Measurements from ENCODE around the gene CD44.
"Not testable (repeated sequence)": the region's sequence is repeated elsewhere in the genome, so short reads cannot be mapped to it uniquely, and the experiment has no call there.

The CD44 gene

DNA sequence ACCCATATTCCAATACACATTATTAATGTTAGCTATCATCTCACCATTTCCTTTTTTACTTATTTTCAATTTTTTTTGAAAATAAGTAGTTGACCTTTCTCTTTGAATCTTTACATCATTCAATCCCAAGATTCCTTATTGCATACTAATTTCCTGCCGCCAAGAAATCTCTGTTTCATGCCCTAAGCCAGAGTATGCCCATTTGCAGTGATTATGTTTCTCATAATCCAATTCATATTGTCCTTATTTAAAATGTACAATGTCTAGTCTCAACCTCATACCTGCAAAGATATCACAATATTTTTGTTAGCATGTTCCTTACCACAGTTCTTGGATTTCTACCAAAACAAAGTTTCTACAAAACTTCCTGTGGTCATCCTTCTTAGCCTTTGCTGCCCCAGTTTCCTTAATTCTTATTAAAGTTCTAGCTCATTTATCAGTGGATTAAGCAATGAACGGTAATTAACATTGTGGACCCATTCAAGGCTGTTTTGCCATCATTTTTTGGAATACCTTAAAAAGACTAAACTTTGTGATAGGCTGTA is 75.3 kb downstream of the CD44 start:
- Histone ChIP-seq H3K4me1 (ENCODE audit: insufficient read depth, low read length) (no peaks in the 10 kb centered on the region), H3K36me3 (ENCODE audit: insufficient read depth, low read length) (no peaks in the 10 kb centered on the region)

DNA sequence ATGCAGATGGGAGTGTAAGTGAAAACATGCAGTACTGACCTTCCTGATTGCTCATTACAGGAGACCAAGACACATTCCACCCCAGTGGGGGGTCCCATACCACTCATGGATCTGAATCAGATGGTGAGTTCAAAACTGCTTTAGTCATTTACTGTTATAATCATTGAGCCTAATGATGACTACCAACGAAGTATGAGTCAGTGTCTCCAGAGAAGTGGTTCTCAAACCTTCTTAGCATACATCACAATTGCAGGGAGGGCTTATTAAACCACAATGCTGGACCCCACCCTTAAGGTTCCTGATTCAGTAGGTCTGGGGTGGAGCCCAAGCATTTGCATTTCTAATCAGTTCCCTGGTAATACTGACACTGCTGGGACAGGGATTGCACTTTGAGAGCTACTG is 75.8 kb downstream of the CD44 start:
- Histone ChIP-seq H3K4me1 (ENCODE audit: insufficient read depth, low read length) (no peaks in the 10 kb centered on the region), H3K4me3 (ENCODE audit: low read length) (no peak overlapping the region), H3K9me3 (ENCODE audit: low read length) (no peaks in the 10 kb centered on the region), H3K36me3 (ENCODE audit: insufficient read depth, low read length) (no peaks in the 10 kb centered on the region), H3K27me3 (ENCODE audit: insufficient read depth, low read length) (no peaks in the 10 kb centered on the region), H2AFZ (ENCODE audit: low read depth, low read length) (no peak overlapping the region)

More for the DNA sequence above, 75.3 kb downstream of the CD44 start:
- Histone ChIP-seq H3K4me3 (ENCODE audit: low read length) (no peak overlapping the region), H3K27me3 (ENCODE audit: insufficient read depth, low read length) (no peaks in the 10 kb centered on the region), H3K9me3 (ENCODE audit: low read length) (no peaks in the 10 kb centered on the region), H2AFZ (ENCODE audit: low read depth, low read length) (no peak overlapping the region)

DNA sequence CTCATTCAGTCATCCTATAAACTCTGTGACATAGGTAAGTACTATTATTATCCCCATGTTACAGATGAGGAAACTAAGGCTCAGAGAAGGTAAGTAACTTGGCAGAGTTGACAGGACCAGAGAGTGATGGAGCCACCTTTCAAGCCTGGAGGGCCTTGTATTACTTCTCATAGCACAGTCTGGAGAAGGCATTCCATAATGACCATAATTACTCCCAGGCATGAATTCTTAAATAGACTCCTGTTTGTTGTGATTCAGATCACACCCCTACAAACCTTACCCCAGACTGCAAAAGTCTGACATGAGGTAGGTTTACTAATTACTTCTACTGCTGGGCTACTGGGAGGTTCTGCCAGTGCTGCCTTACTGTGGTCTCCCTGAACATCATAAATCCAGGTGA is 77.0 kb downstream of the CD44 start:
- H2AFZ ChIP-seq (ENCODE audit: low read depth, low read length) = no peak overlapping the region
- no peaks in the 10 kb centered on the region for H3K9me3 ChIP-seq (ENCODE audit: low read length)
- H3K36me3 ChIP-seq (ENCODE audit: insufficient read depth, low read length) = no peaks in the 10 kb centered on the region
- H3K4me3 ChIP-seq (ENCODE audit: low read length) = no peak overlapping the region
- H3K4me1 ChIP-seq (ENCODE audit: insufficient read depth, low read length) = no peaks in the 10 kb centered on the region
- H3K27me3 ChIP-seq (ENCODE audit: insufficient read depth, low read length) = no peaks in the 10 kb centered on the region

DNA sequence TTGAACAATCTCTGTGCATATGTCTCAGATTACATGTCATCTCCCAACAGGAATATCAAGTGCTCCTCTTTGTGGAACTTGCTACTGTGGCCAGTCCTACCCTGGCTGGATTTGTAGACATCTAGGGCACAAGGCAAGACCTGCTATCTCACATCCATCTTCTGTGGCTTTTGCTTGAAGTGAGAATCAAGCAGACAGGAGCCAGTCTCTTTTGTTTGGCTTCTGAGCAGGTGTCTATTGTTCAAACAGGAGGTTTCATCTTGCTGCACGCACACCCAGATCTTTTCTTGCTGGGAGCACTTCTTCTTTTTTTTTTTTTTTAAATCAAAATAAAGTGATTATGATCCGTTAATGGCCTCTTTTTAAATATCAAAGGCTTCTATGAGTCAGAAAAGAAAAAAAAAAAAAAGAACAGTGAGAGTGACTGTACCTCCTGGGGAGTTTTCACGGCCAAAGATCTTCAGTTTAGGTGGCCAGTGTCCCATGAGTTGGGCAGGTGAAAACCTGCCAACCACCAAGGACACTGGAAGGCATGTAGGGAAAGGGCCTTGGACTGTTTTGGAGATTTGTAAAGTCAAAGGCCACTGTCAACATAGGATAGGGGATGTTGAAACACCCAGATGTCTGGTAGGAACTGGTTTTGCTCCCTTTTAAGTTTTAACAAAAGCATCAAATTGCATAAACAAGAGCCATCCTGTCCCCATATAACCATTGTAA is 78.1 kb downstream of the CD44 start:
- H3K36me3 ChIP-seq (ENCODE audit: insufficient read depth, low read length) = no peaks in the 10 kb centered on the region
- H3K4me1 ChIP-seq (ENCODE audit: insufficient read depth, low read length) = peaks cover under 1% of the 10 kb centered on the region
- no peak overlapping the region for H2AFZ ChIP-seq (ENCODE audit: low read depth, low read length)
- H3K27me3 ChIP-seq (ENCODE audit: insufficient read depth, low read length) = no peaks in the 10 kb centered on the region
- no peak overlapping the region for H3K4me3 ChIP-seq (ENCODE audit: low read length)
- no peaks in the 10 kb centered on the region for H3K9me3 ChIP-seq (ENCODE audit: low read length)

DNA sequence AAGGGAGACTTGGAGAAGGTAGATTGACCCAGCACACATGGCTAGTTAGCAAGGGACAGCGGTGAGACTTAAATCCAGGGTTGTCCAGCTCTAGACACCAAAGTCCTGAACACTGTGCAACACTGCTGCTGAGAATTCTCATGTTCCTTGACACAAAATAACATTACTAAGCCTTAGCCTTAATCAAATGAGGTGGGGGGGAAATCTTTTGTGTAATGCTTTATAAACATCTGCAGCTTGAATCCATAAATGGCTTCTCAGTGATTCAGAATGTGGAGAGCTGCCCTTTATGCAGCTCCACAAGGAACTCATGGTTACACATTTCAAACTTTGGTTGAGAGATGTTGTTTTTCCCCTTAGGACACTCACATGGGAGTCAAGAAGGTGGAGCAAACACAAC is 80.0 kb downstream of the CD44 start:
- H3K4me3 ChIP-seq (ENCODE audit: low read length) = no peak overlapping the region
- no peak overlapping the region for H2AFZ ChIP-seq (ENCODE audit: low read depth, low read length)
- no peaks in the 10 kb centered on the region for H3K9me3 ChIP-seq (ENCODE audit: low read length)
- H3K4me1 ChIP-seq (ENCODE audit: insufficient read depth, low read length) = peaks cover 16% of the 10 kb centered on the region
- H3K36me3 ChIP-seq (ENCODE audit: insufficient read depth, low read length) = no peaks in the 10 kb centered on the region
- no peaks in the 10 kb centered on the region for H3K27me3 ChIP-seq (ENCODE audit: insufficient read depth, low read length)

DNA sequence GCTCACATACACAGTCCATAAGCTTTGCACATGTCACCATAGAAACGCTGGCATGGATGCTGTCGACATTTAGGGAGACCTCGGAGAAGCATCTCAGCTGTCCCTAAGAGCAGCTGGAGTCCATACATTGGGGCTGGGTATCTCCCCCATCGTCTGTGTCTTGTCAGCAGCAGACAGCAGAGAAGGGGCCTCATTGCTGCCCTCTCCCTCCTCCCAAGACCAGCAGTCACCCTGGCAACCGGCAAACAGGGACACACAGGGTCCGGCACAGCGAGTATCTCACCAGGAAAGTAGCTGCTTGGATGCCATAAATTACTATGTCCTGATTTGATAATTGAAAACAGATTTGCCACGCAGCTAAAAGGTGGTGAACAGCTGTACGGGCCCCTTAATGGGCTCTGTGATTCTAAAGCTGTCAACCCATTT is 84.4 kb downstream of the CD44 start:
- Histone ChIP-seq H3K4me3 (ENCODE audit: low read length) (no peak overlapping the region), H3K27me3 (ENCODE audit: insufficient read depth, low read length) (no peaks in the 10 kb centered on the region), H2AFZ (ENCODE audit: low read depth, low read length) (no peak overlapping the region), H3K36me3 (ENCODE audit: insufficient read depth, low read length) (no peaks in the 10 kb centered on the region), H3K4me1 (ENCODE audit: insufficient read depth, low read length) (peaks cover 18% of the 10 kb centered on the region), H3K9me3 (ENCODE audit: low read length) (no peaks in the 10 kb centered on the region)

DNA sequence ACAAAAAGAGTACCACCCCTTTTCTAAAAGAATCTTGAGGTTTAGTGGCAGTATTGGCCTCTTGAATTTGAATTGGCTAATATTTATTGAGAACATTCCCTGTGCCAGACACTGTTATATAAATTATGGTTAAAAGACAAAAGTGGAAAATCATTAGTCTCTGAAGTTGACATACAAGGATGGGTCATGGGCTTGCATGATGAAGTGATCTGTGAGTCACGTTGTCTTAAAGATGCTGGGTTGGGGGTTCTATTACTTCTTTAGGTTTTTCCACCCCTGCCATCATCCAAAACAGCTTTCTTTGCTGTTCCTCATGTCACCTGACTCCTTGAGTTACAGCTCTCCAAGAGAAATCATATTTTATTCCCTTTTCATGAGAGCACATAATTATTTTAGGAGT is 85.0 kb downstream of the CD44 start:
- no peaks in the 10 kb centered on the region for H3K27me3 ChIP-seq (ENCODE audit: insufficient read depth, low read length)
- H3K4me3 ChIP-seq (ENCODE audit: low read length) = no peak overlapping the region
- H3K9me3 ChIP-seq (ENCODE audit: low read length) = no peaks in the 10 kb centered on the region
- peaks cover 18% of the 10 kb centered on the region for H3K4me1 ChIP-seq (ENCODE audit: insufficient read depth, low read length)
- no peaks in the 10 kb centered on the region for H3K36me3 ChIP-seq (ENCODE audit: insufficient read depth, low read length)
- H2AFZ ChIP-seq (ENCODE audit: low read depth, low read length) = no peak overlapping the region

DNA sequence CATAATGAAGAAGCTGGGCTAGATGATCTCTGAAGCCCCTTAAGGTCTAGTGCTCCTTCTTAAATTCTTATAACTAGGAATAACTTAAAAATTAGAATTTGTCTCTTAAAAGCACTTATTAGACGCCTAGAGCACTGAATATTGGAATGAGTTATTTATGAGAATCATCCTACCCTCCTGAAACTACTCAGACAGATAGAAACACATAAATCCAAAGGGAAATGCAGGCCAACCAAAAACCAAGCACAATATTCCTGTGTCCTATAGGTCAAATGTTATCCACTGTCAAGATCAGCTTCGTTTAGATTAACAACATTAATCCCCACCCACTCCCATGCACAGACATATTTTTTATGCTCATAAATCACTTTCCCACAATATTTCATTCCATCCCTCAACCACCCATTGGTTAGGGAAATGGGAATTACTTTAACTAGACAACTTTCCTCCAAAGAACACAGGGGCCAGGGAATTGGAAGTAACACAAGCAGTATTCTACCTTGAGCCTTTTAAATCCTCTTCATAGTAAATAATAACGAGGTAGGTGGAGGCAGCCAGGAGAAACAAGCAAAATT is 87.1 kb downstream of the CD44 start:
- peaks cover 18% of the 10 kb centered on the region for H3K4me1 ChIP-seq (ENCODE audit: insufficient read depth, low read length)
- no peak overlapping the region for H2AFZ ChIP-seq (ENCODE audit: low read depth, low read length)
- no peaks in the 10 kb centered on the region for H3K9me3 ChIP-seq (ENCODE audit: low read length)
- no peaks in the 10 kb centered on the region for H3K36me3 ChIP-seq (ENCODE audit: insufficient read depth, low read length)
- no peak overlapping the region for H3K4me3 ChIP-seq (ENCODE audit: low read length)
- H3K27me3 ChIP-seq (ENCODE audit: insufficient read depth, low read length) = no peaks in the 10 kb centered on the region

DNA sequence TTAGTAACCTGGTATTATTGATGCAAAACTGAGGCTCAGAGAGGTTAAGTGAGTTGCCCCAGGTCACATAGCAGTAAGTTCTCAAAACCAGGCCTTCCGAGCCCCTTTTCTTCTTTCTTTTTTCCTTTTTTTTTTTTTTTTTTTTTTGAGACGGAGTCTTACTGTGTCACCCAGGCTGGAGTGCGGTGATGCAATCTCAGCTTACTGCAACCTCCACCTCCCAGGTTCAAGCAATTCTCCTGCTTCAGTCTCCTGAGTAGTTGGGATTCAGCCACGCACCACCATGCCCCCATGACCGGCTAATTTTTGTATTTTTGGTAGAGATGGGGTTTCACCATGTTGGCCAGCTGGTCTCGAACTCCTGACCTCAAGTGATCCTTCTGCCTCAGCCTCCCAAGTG is 87.8 kb downstream of the CD44 start:
- H3K36me3 ChIP-seq (ENCODE audit: insufficient read depth, low read length); H2AFZ ChIP-seq (ENCODE audit: low read depth, low read length); H3K4me3 ChIP-seq (ENCODE audit: low read length); H3K9me3 ChIP-seq (ENCODE audit: low read length); H3K27me3 ChIP-seq (ENCODE audit: insufficient read depth, low read length): not testable (repeated sequence)
- H3K4me1 ChIP-seq (ENCODE audit: insufficient read depth, low read length) = peaks cover 18% of the 10 kb centered on the region

DNA sequence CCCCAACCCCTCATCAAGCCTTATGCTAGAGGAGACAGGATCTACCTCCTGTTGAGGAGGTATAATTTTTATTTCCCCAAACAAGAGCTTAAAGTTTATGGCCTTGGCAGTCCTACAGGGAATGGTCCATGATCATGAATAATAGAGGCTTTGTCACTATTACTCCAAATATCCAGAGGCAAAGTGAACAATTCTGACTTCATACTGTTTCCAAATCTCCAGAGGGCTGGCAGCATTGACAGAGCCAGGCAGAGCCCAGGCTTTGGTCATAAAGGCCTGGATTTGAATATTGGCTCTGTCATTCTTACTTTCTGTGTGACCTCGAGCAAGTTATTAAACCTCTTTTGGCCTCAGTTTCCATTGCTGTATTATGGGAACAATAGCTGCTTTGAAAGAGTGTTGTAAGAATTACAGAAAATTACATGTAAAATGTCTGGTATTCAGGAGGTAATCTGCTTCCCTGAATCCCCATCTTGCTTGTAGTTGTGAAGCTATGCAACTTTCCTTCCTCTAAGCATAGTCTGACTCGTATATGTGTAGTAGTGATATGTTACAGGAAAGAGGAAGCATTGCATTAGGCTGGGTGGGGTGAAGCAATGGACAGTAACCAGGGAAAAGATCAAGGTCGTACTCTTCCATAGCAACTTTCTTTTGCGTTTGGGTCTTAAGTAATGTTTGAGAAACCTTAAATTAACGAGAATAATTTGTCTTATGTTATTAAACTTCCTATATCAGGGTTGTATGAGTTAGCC is 88.8 kb downstream of the CD44 start:
- no peaks in the 10 kb centered on the region for H3K36me3 ChIP-seq (ENCODE audit: insufficient read depth, low read length)
- H3K4me1 ChIP-seq (ENCODE audit: insufficient read depth, low read length) = peaks cover 14% of the 10 kb centered on the region
- H3K27me3 ChIP-seq (ENCODE audit: insufficient read depth, low read length) = no peaks in the 10 kb centered on the region
- H3K9me3 ChIP-seq (ENCODE audit: low read length) = no peaks in the 10 kb centered on the region
- no peak overlapping the region for H2AFZ ChIP-seq (ENCODE audit: low read depth, low read length)
- no peak overlapping the region for H3K4me3 ChIP-seq (ENCODE audit: low read length)

DNA sequence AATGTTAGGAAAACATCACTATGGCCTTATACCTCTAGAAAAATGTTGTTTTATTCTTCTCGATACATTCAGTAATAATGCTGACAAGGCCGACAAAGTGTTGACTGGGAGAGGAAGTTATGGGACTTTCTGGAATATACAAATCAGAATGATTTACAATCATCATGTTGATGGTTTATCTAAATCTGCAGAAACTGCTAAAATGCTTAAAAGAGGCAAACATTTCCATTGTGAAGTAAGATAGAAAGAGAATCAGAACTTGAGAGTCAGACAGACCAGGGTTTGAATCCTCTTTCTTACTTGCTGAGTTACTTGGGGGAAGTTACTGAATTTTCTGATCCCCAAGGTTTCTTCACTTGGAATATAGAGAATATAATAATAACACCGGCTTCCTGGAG is 89.4 kb downstream of the CD44 start:
- Histone ChIP-seq H3K4me3 (ENCODE audit: low read length) (no peak overlapping the region), H2AFZ (ENCODE audit: low read depth, low read length) (no peak overlapping the region), H3K4me1 (ENCODE audit: insufficient read depth, low read length) (peaks cover 8% of the 10 kb centered on the region), H3K9me3 (ENCODE audit: low read length) (no peaks in the 10 kb centered on the region), H3K36me3 (ENCODE audit: insufficient read depth, low read length) (no peaks in the 10 kb centered on the region), H3K27me3 (ENCODE audit: insufficient read depth, low read length) (no peaks in the 10 kb centered on the region)

DNA sequence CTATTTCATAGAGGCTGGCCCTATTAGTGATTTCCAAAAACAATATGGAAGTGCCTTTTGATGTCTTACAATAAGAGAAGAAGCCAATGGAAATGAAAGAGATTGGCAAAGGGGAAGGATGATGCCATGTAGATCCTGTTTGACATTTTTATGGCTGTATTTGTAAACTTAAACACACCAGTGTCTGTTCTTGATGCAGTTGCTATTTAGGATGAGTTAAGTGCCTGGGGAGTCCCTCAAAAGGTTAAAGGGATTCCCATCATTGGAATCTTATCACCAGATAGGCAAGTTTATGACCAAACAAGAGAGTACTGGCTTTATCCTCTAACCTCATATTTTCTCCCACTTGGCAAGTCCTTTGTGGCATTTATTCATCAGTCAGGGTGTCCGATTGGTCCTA is 91.4 kb downstream of the CD44 start:
- Histone ChIP-seq H3K4me1 (ENCODE audit: insufficient read depth, low read length) (no peaks in the 10 kb centered on the region), H2AFZ (ENCODE audit: low read depth, low read length) (no peak overlapping the region), H3K4me3 (ENCODE audit: low read length) (no peak overlapping the region), H3K36me3 (ENCODE audit: insufficient read depth, low read length) (no peaks in the 10 kb centered on the region), H3K27me3 (ENCODE audit: insufficient read depth, low read length) (no peaks in the 10 kb centered on the region), H3K9me3 (ENCODE audit: low read length) (no peaks in the 10 kb centered on the region)

DNA sequence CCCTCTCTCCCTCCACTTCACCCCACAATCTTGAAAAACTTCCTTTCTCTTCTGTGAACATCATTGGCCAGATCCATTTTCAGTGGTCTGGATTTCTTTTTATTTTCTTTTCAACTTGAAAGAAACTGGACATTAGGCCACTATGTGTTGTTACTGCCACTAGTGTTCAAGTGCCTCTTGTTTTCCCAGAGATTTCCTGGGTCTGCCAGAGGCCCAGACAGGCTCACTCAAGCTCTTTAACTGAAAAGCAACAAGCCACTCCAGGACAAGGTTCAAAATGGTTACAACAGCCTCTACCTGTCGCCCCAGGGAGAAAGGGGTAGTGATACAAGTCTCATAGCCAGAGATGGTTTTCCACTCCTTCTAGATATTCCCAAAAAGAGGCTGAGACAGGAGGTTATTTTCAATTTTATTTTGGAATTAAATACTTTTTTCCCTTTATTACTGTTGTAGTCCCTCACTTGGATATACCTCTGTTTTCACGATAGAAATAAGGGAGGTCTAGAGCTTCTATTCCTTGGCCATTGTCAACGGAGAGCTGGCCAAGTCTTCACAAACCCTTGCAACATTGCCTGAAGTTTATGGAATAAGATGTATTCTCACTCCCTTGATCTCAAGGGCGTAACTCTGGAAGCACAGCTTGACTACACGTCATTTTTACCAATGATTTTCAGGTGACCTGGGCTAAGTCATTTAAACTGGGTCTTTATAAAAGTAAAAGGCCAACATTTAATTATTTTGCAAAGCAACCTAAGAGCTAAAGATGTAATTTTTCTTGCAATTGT is 92.3 kb downstream of the CD44 start:
- H3K36me3 ChIP-seq (ENCODE audit: insufficient read depth, low read length) = no peaks in the 10 kb centered on the region
- H3K4me3 ChIP-seq (ENCODE audit: low read length) = no peak overlapping the region
- no peaks in the 10 kb centered on the region for H3K27me3 ChIP-seq (ENCODE audit: insufficient read depth, low read length)
- no peaks in the 10 kb centered on the region for H3K9me3 ChIP-seq (ENCODE audit: low read length)
- no peaks in the 10 kb centered on the region for H3K4me1 ChIP-seq (ENCODE audit: insufficient read depth, low read length)
- no peak overlapping the region for H2AFZ ChIP-seq (ENCODE audit: low read depth, low read length)
